ENCODE measurements around the gene AKR1C2. TPM values are rescaled to one million over a fixed set of nuclear protein-coding genes. Genes with fewer than 3 reads are reported as not detected.
"Not testable (repeated sequence)": the region's sequence is repeated elsewhere in the genome, so short reads cannot be mapped to it uniquely, and the experiment has no call there.

The AKR1C2 gene
- total and polyA plus RNA-seq, 4 experiments from 2014 or later, result not detected

DNA sequence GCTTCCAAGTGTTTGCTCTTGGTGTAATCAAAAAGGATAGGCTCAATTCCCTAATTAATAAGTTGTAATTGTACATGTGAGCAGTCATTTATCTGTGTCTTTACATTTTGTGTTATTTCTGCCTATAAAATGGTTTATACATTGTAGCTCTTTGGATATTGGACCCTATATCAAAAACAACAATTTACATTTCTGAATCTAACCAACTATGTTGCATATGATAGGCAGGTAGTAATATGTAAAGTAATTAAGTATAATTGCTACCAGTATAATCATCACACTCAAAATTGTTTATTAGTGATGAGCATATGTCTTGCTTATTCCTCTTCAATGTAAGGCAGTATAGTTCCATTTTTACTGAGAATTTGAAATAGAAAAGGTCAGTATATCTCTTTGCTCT is 26.6 kb downstream of the AKR1C2 start:
- Histone ChIP-seq H3K9me3 (ENCODE audit: control insufficient read depth in 1 of 2, low read length in 2 of 2) (no peaks in the 10 kb centered on the region), H3K36me3 (ENCODE audit: insufficient read depth, low read length) (no peaks in the 10 kb centered on the region), H3K27ac (ENCODE audit: low read depth, low read length) (no peak overlapping the region), H3K4me3 (ENCODE audit: low read length in 2 of 2) (no peak overlapping the region), H3K4me1 (ENCODE audit: insufficient read depth, low read length) (no peaks in the 10 kb centered on the region), H3K27me3 (ENCODE audit: insufficient read depth, low read length) (no peaks in the 10 kb centered on the region)
- H3K4me3 Mint-ChIP-seq, result no peak overlapping the region
- POLR2A ChIA-PET (ENCODE audit: partially characterized antibody), result no interaction called here
- CTCF ChIA-PET (ENCODE audit: partially characterized antibody), result no interaction called here
- H3K4me1 Mint-ChIP-seq, result peaks cover 0 to 2% (median 0%) of the 10 kb centered on the region in 4 donors
- peaks cover 2 to 6% of the 10 kb centered on the region in 2 donors for H3K27me3 Mint-ChIP-seq
- no peaks in the 10 kb centered on the region for H3K9me3 Mint-ChIP-seq
- DNase-seq, result no peak
- peaks cover 0 to 5% of the 10 kb centered on the region in 2 donors for H3K36me3 Mint-ChIP-seq
- intact Hi-C loops (cut with micrococcal nuclease), result no loop called here
- no peak overlapping the region for H3K27ac Mint-ChIP-seq

DNA sequence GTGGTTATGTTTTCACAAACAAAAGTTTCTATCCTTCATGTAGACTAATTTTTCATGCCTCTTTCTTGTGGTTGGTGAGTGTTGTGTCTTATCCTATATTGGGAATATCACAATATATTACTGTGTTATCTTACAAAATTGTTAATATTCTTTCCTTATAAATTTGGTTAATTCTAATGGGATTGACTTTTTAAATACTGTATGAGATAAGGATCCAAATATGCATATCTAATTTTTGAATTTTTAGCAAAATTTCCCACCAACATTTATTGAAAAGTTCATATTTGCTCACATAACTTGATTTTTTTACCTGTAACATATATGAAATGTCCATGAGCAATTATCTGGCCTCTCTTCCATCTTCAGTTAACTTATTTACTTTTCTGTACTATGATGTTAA is 29.3 kb downstream of the AKR1C2 start:
- H3K4me1 Mint-ChIP-seq; CTCF ChIA-PET (ENCODE audit: partially characterized antibody); H3K36me3 ChIP-seq (ENCODE audit: insufficient read depth, low read length); POLR2A ChIA-PET (ENCODE audit: partially characterized antibody); H3K4me3 ChIP-seq (ENCODE audit: low read length in 2 of 2); DNase-seq; H3K4me3 Mint-ChIP-seq; intact Hi-C loops (cut with micrococcal nuclease); H3K9me3 Mint-ChIP-seq; H3K27me3 Mint-ChIP-seq; H3K9me3 ChIP-seq (ENCODE audit: control insufficient read depth in 1 of 2, low read length in 2 of 2); H3K27ac ChIP-seq (ENCODE audit: low read depth, low read length); H3K27me3 ChIP-seq (ENCODE audit: insufficient read depth, low read length); H3K27ac Mint-ChIP-seq; H3K4me1 ChIP-seq (ENCODE audit: insufficient read depth, low read length): not testable (repeated sequence)
- peaks cover 0 to 11% of the 10 kb centered on the region in 2 donors for H3K36me3 Mint-ChIP-seq

DNA sequence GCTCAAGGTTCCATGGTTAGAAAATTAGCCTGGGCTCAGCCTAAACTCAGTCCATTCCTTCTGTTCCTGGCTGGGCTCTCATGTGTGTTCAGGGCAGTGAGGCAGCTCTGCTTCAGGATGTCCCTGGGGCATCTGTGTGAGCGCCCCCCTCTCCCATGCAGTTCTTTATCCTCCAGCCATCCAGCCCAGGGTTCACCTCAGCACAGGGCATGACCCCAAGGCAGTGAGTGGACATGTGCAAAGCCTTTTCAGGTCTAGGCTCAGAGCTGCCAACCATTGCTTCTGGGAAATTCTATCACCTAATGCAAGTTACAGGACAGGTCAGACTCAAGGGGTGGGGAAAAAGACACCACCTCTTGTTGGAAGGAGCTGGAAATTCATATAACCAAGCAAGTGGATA is 30.4 kb downstream of the AKR1C2 start:
- CTCF ChIA-PET (ENCODE audit: partially characterized antibody); H3K4me3 ChIP-seq (ENCODE audit: low read length in 2 of 2); intact Hi-C loops (cut with micrococcal nuclease); H3K4me3 Mint-ChIP-seq; H3K9me3 ChIP-seq (ENCODE audit: control insufficient read depth in 1 of 2, low read length in 2 of 2); H3K27me3 ChIP-seq (ENCODE audit: insufficient read depth, low read length); DNase-seq; H3K4me1 ChIP-seq (ENCODE audit: insufficient read depth, low read length); POLR2A ChIA-PET (ENCODE audit: partially characterized antibody); H3K36me3 ChIP-seq (ENCODE audit: insufficient read depth, low read length); H3K27ac Mint-ChIP-seq; H3K27ac ChIP-seq (ENCODE audit: low read depth, low read length); H3K9me3 Mint-ChIP-seq; H3K27me3 Mint-ChIP-seq; H3K4me1 Mint-ChIP-seq: not testable (repeated sequence)
- peaks cover 0 to 20% of the 10 kb centered on the region in 2 donors for H3K36me3 Mint-ChIP-seq

- H3K36me3 Mint-ChIP-seq, result peaks cover 0 to 20% of the 10 kb centered on the region in 2 donors
- CTCF ChIA-PET (ENCODE audit: partially characterized antibody); H3K4me1 Mint-ChIP-seq; H3K4me3 Mint-ChIP-seq; H3K4me3 ChIP-seq (ENCODE audit: low read length in 2 of 2); intact Hi-C loops (cut with micrococcal nuclease); H3K36me3 ChIP-seq (ENCODE audit: insufficient read depth, low read length); H3K9me3 Mint-ChIP-seq; H3K27me3 ChIP-seq (ENCODE audit: insufficient read depth, low read length); H3K27ac ChIP-seq (ENCODE audit: low read depth, low read length); POLR2A ChIA-PET (ENCODE audit: partially characterized antibody); H3K27ac Mint-ChIP-seq; H3K4me1 ChIP-seq (ENCODE audit: insufficient read depth, low read length); H3K27me3 Mint-ChIP-seq; DNase-seq; H3K9me3 ChIP-seq (ENCODE audit: control insufficient read depth in 1 of 2, low read length in 2 of 2): not testable (repeated sequence)
Observed at GRCh38 chr10:4972369-4973142, 31.1 kb downstream of the AKR1C2 start.

DNA sequence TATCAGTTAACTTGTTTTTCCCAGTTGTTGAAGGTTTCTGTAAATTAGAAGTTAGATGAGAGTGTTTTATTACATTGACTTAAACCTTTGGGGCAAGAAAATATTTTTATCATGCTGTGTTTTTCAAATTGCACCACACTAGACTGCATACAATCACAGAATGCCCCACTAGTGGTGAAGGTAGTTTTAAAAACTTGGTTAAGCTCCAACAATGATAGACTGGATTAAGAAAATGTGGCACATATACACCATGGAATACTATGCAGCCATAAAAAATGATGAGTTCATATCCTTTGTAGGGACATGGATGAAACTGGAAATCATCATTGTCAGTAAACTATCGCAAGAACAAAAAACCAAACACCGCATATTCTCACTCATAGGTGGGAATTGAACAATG is 33.3 kb downstream of the AKR1C2 start:
- DNase-seq; H3K9me3 Mint-ChIP-seq; CTCF ChIA-PET (ENCODE audit: partially characterized antibody); H3K9me3 ChIP-seq (ENCODE audit: control insufficient read depth in 1 of 2, low read length in 2 of 2); POLR2A ChIA-PET (ENCODE audit: partially characterized antibody); H3K36me3 ChIP-seq (ENCODE audit: insufficient read depth, low read length); H3K27me3 Mint-ChIP-seq; H3K4me1 ChIP-seq (ENCODE audit: insufficient read depth, low read length); H3K4me3 ChIP-seq (ENCODE audit: low read length in 2 of 2); H3K27ac ChIP-seq (ENCODE audit: low read depth, low read length); intact Hi-C loops (cut with micrococcal nuclease); H3K27me3 ChIP-seq (ENCODE audit: insufficient read depth, low read length); H3K4me3 Mint-ChIP-seq; H3K4me1 Mint-ChIP-seq; H3K27ac Mint-ChIP-seq: not testable (repeated sequence)
- peaks cover 1 to 14% of the 10 kb centered on the region in 2 donors for H3K36me3 Mint-ChIP-seq

DNA sequence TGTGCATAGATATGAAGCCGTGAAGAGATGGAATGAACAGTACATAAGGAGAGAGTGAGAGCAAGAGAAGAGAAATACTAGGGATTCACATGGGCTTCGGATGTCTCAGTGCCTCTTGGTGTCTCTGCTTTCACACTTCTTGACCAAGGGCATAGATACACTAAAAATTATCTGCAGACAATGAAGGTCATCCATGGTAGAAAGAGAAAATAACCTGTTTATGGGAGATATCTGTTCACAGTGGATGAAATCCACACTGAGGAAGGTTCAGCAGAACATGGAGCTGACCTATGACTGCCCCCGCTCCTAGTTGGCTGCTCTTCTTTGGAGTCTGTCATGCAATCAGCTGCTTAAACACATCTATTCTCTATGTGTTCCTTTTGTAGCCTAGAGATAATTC is 34.4 kb downstream of the AKR1C2 start:
- H3K9me3 ChIP-seq (ENCODE audit: control insufficient read depth in 1 of 2, low read length in 2 of 2); H3K4me3 ChIP-seq (ENCODE audit: low read length in 2 of 2); H3K27me3 Mint-ChIP-seq; H3K4me3 Mint-ChIP-seq; H3K4me1 ChIP-seq (ENCODE audit: insufficient read depth, low read length); H3K27me3 ChIP-seq (ENCODE audit: insufficient read depth, low read length); H3K27ac Mint-ChIP-seq; POLR2A ChIA-PET (ENCODE audit: partially characterized antibody); H3K27ac ChIP-seq (ENCODE audit: low read depth, low read length); H3K9me3 Mint-ChIP-seq; H3K36me3 ChIP-seq (ENCODE audit: insufficient read depth, low read length); CTCF ChIA-PET (ENCODE audit: partially characterized antibody); DNase-seq; H3K4me1 Mint-ChIP-seq; intact Hi-C loops (cut with micrococcal nuclease): not testable (repeated sequence)
- peaks cover 1 to 14% of the 10 kb centered on the region in 2 donors for H3K36me3 Mint-ChIP-seq

GRCh38 chr10:4967189-4967588 is 36.5 kb downstream of the AKR1C2 start:
- H3K36me3 ChIP-seq (ENCODE audit: insufficient read depth, low read length); H3K27me3 Mint-ChIP-seq; H3K4me3 Mint-ChIP-seq; DNase-seq; H3K27ac ChIP-seq (ENCODE audit: low read depth, low read length); H3K9me3 Mint-ChIP-seq; CTCF ChIA-PET (ENCODE audit: partially characterized antibody); H3K4me1 Mint-ChIP-seq; H3K27me3 ChIP-seq (ENCODE audit: insufficient read depth, low read length); POLR2A ChIA-PET (ENCODE audit: partially characterized antibody); H3K4me1 ChIP-seq (ENCODE audit: insufficient read depth, low read length); H3K4me3 ChIP-seq (ENCODE audit: low read length in 2 of 2); H3K27ac Mint-ChIP-seq; H3K9me3 ChIP-seq (ENCODE audit: control insufficient read depth in 1 of 2, low read length in 2 of 2); intact Hi-C loops (cut with micrococcal nuclease): not testable (repeated sequence)
- H3K36me3 Mint-ChIP-seq, result peaks cover 1 to 14% of the 10 kb centered on the region in 2 donors

- POLR2A ChIA-PET (ENCODE audit: partially characterized antibody), result interaction anchor here (0.6 kb wide), 1 partner anchor 55 kb away, joined by 3 read pairs; no protein-coding TSS in a partner anchor
- H3K4me1 Mint-ChIP-seq; H3K36me3 ChIP-seq (ENCODE audit: insufficient read depth, low read length); H3K27me3 ChIP-seq (ENCODE audit: insufficient read depth, low read length); H3K4me3 ChIP-seq (ENCODE audit: low read length in 2 of 2); H3K9me3 ChIP-seq (ENCODE audit: control insufficient read depth in 1 of 2, low read length in 2 of 2); H3K4me3 Mint-ChIP-seq; H3K27me3 Mint-ChIP-seq; DNase-seq; CTCF ChIA-PET (ENCODE audit: partially characterized antibody); H3K27ac ChIP-seq (ENCODE audit: low read depth, low read length); H3K9me3 Mint-ChIP-seq; intact Hi-C loops (cut with micrococcal nuclease); H3K27ac Mint-ChIP-seq; H3K4me1 ChIP-seq (ENCODE audit: insufficient read depth, low read length): not testable (repeated sequence)
- H3K36me3 Mint-ChIP-seq, result peaks cover 1 to 14% of the 10 kb centered on the region in 2 donors
Observed at GRCh38 chr10:4965763-4966162, 37.9 kb downstream of the AKR1C2 start.
